Neuronal stem cell (in vitro differentiated cells): ENCODE measurements around the gene OR3A1.
"Not testable (repeated sequence)": the region's sequence is repeated elsewhere in the genome, so short reads cannot be mapped to it uniquely, and the experiment has no call there.

Experiments used
- DNase-seq: peaks from one replicate; pipeline ENCODE4 v3.0.0-alpha.2; 2013; ENCODE audit warnings: low spot score
- H2AFZ ChIP-seq: one replicate; pipeline ENCODE4 v1.6.1; 2013; ENCODE audit warnings: mild to moderate bottlenecking, low read length, inconsistent platforms
- H2AK5ac ChIP-seq: 2 replicates; pipeline ENCODE4 v1.6.1; 2013; ENCODE audit warnings: low read depth, mild to moderate bottlenecking, inconsistent platforms, low read length, moderate library complexity, mixed read lengths
- H2BK120ac ChIP-seq: 2 replicates; pipeline ENCODE4 v1.6.1; 2013; ENCODE audit warnings: low read depth, mild to moderate bottlenecking, inconsistent platforms, low read length, moderate library complexity, mixed read lengths
- H2BK12ac ChIP-seq: one replicate; pipeline ENCODE4 v1.6.1; 2013; ENCODE audit warnings: low read length, inconsistent platforms
- H2BK15ac ChIP-seq: 2 replicates; pipeline ENCODE4 v1.6.1; 2013; ENCODE audit warnings: mild to moderate bottlenecking, low read length, inconsistent platforms, mixed read lengths
- H2BK5ac ChIP-seq: one replicate; pipeline ENCODE4 v1.6.1; 2013; ENCODE audit warnings: inconsistent platforms, mild to moderate bottlenecking, low read length, moderate library complexity
- H3K14ac ChIP-seq: one replicate; pipeline ENCODE4 v1.6.1; 2013; ENCODE audit warnings: low read length, inconsistent platforms
- H3K18ac ChIP-seq: 2 replicates; pipeline ENCODE4 v1.6.1; 2013; ENCODE audit warnings: low read length, inconsistent platforms
- H3K23ac ChIP-seq: 2 replicates; pipeline ENCODE4 v1.6.1; 2013; ENCODE audit warnings: low read depth, mild to moderate bottlenecking, mixed read lengths, low read length, inconsistent platforms; ENCODE audit not compliant: poor library complexity
- H3K27ac ChIP-seq: replicated peaks from 3 replicates; pipeline ENCODE4 v1.5.1; 2013; ENCODE audit warnings: low read length, inconsistent platforms
- H3K27me3 ChIP-seq, 3 experiments: 2 replicates each; pipeline ENCODE4 v1.6.1; 2013; ENCODE audit warnings: low read length in 3 of 3, mild to moderate bottlenecking in 2 of 3, inconsistent platforms in 1 of 3, low read depth in 1 of 3, mixed read lengths in 1 of 3, moderate library complexity in 1 of 3; ENCODE audit not compliant: control insufficient read depth in 3 of 3, insufficient read depth in 3 of 3
- H3K36me3 ChIP-seq, 2 donors: replicated peaks in 1 of 2; 2 replicates each; pipeline ENCODE4 v1.6.1; 2013; ENCODE audit warnings: low read length in 2 of 2; ENCODE audit not compliant: control insufficient read depth in 2 of 2, insufficient read depth in 2 of 2
- H3K4ac ChIP-seq: 2 replicates; pipeline ENCODE4 v1.6.1; 2013; ENCODE audit warnings: inconsistent platforms, mild to moderate bottlenecking, low read length, moderate library complexity
- H3K4me1 ChIP-seq, 2 donors: 1 replicate in 1 of 2; 2 replicates in 1 of 2; pipeline ENCODE4 v1.6.1; 2013; ENCODE audit warnings: low read length in 2 of 2, low read depth in 1 of 2; ENCODE audit not compliant: control insufficient read depth in 2 of 2, insufficient read depth in 1 of 2
- H3K4me2 ChIP-seq: one replicate; pipeline ENCODE4 v1.6.1; 2013; ENCODE audit warnings: mild to moderate bottlenecking, low read length, inconsistent platforms; ENCODE audit not compliant: insufficient read depth, poor library complexity, severe bottlenecking
- H3K4me3 ChIP-seq, 2 donors: 2 replicates each; pipeline ENCODE4 v1.5.1; 2013; ENCODE audit warnings: low read length in 2 of 2, mild to moderate bottlenecking in 2 of 2, inconsistent platforms in 1 of 2, moderate library complexity in 1 of 2
- H3K79me1 ChIP-seq: one replicate; pipeline ENCODE4 v1.6.1; 2013; ENCODE audit warnings: low read depth, mild to moderate bottlenecking, inconsistent platforms, low read length, moderate library complexity
- H3K9ac ChIP-seq: one replicate; pipeline ENCODE4 v1.6.1; 2013; ENCODE audit warnings: mild to moderate bottlenecking, low read depth, low read length, inconsistent platforms; ENCODE audit not compliant: poor library complexity
- H3K9me3 ChIP-seq, 2 donors: replicated peaks in 1 of 2; 2 replicates each; pipeline versions ENCODE3 to v1.6.1; 2013; ENCODE audit warnings: low read length in 2 of 2, mild to moderate bottlenecking in 2 of 2, inconsistent platforms in 1 of 2, low read depth in 1 of 2, mixed read lengths in 1 of 2, moderate library complexity in 1 of 2; ENCODE audit not compliant: control insufficient read depth in 2 of 2, insufficient read depth in 1 of 2
- H4K8ac ChIP-seq: one replicate; pipeline ENCODE4 v1.6.1; 2013; ENCODE audit warnings: low read depth, mild to moderate bottlenecking, inconsistent platforms, low read length, moderate library complexity
- H4K91ac ChIP-seq: one replicate; pipeline ENCODE4 v1.6.1; 2013; ENCODE audit warnings: low read length, low read depth, mild to moderate bottlenecking, inconsistent platforms; ENCODE audit not compliant: poor library complexity
- WGBS, 2 donors: extraction: QIAGEN DNeasy Blood & Tissue Kit; methylation state at CpG; one replicate each; pipeline ENCODE4 v1.1.7; 2013; ENCODE audit warnings: missing lambda C conversion rate in 2 of 2, mixed read lengths in 1 of 2; ENCODE audit not compliant: insufficient read length in 2 of 2, insufficient replicate concordance in 1 of 2; ENCODE audit errors: extremely low coverage in 2 of 2; 5-methylcytosine and 5-hydroxymethylcytosine counted together

The OR3A1 gene

GRCh38 chr17:3241044-3241443 lies 57.1 kb downstream of the OR3A1 start:
- not testable (repeated sequence) for H3K36me3 ChIP-seq, H2AFZ ChIP-seq, H3K27me3 ChIP-seq, H3K9me3 ChIP-seq, H3K14ac ChIP-seq, H3K4me1 ChIP-seq, H3K4me2 ChIP-seq, H3K4ac ChIP-seq, H3K27ac ChIP-seq, H3K9ac ChIP-seq, H4K8ac ChIP-seq, H2BK15ac ChIP-seq, H2BK120ac ChIP-seq, H3K4me3 ChIP-seq, H2BK12ac ChIP-seq, DNase-seq, H4K91ac ChIP-seq, H3K23ac ChIP-seq, H3K18ac ChIP-seq, H2AK5ac ChIP-seq, H3K79me1 ChIP-seq, H2BK5ac ChIP-seq
- no CpG with 5 or more reads among the region's 1 CpG for WGBS, 2 donors
